Measurements from ENCODE around the gene CD69.

The CD69 gene

GRCh38 chr12:9781360-9781759, 20.7 kb upstream of the CD69 start:
- no peak for DNase-seq (ENCODE audit: low read depth in 2 of 2)
- no peak overlapping the region for H3K4me3 ChIP-seq (replicated peaks in 1 of 2; ENCODE audit: low read depth in 2 of 2, low read length in 2 of 2)
- no peak for TF ChIP-seq CTCF (IDR thresholded peaks at IDR 0.05; ENCODE audit: low read depth, low read length)

- no peak for DNase-seq (ENCODE audit: low read depth in 2 of 2)
- H3K4me3 ChIP-seq (replicated peaks in 1 of 2; ENCODE audit: low read depth in 2 of 2, low read length in 2 of 2) = no peak overlapping the region
- no peak for TF ChIP-seq CTCF (IDR thresholded peaks at IDR 0.05; ENCODE audit: low read depth, low read length)
Measured at GRCh38 chr12:9779209-9779608, 18.5 kb upstream of the CD69 start.

GRCh38 chr12:9776781-9777180, 16.1 kb upstream of the CD69 start:
- H3K4me3 ChIP-seq (replicated peaks in 1 of 2; ENCODE audit: low read depth in 2 of 2, low read length in 2 of 2) = no peak overlapping the region
- DNase-seq (ENCODE audit: low read depth in 2 of 2) = no peak
- no peak for TF ChIP-seq CTCF (IDR thresholded peaks at IDR 0.05; ENCODE audit: low read depth, low read length)

- H3K4me3 ChIP-seq (replicated peaks in 1 of 2; ENCODE audit: low read depth in 2 of 2, low read length in 2 of 2) = no peak overlapping the region
- no peak for DNase-seq (ENCODE audit: low read depth in 2 of 2)
- TF ChIP-seq CTCF (IDR thresholded peaks at IDR 0.05; ENCODE audit: low read depth, low read length) = no peak
Measured at GRCh38 chr12:9773216-9773877, 12.6 kb upstream of the CD69 start.

GRCh38 chr12:9763025-9763424, 2.3 kb upstream of the CD69 start:
- DNase-seq (ENCODE audit: low read depth in 2 of 2) = no peak
- no peak for TF ChIP-seq CTCF (IDR thresholded peaks at IDR 0.05; ENCODE audit: low read depth, low read length)
- no peak overlapping the region for H3K4me3 ChIP-seq (replicated peaks in 1 of 2; ENCODE audit: low read depth in 2 of 2, low read length in 2 of 2)

GRCh38 chr12:9762369-9762768, 1.7 kb upstream of the CD69 start:
- no peak for DNase-seq (ENCODE audit: low read depth in 2 of 2)
- no peak overlapping the region for H3K4me3 ChIP-seq (replicated peaks in 1 of 2; ENCODE audit: low read depth in 2 of 2, low read length in 2 of 2)
- TF ChIP-seq CTCF (IDR thresholded peaks at IDR 0.05; ENCODE audit: low read depth, low read length) = no peak

- H3K4me3 ChIP-seq (replicated peaks in 1 of 2; ENCODE audit: low read depth in 2 of 2, low read length in 2 of 2) = no peak overlapping the region
- DNase-seq (ENCODE audit: low read depth in 2 of 2) = no peak
- TF ChIP-seq CTCF (IDR thresholded peaks at IDR 0.05; ENCODE audit: low read depth, low read length) = no peak
Measured at GRCh38 chr12:9761419-9761781, 699 bp upstream of the CD69 start.
